Sigmoid colon (tissue), 4 donors: ENCODE results near the gene CLEC16A.

Source experiments
- EP300 ChIP-seq, 4 donors: sonication (generic); formaldehyde crosslinking; IDR thresholded peaks; one replicate each; pipeline ENCODE4 v1.6.1; 2017; ENCODE audit warnings: antibody characterized with exemption in 4 of 4
- POLR2A ChIP-seq, 2 donors: fragments of 450-650 bp; IDR thresholded peaks; one replicate each; pipeline ENCODE4 v1.6.1; 2016; ENCODE audit warnings: antibody characterized with exemption in 2 of 2, mild to moderate bottlenecking in 2 of 2, moderate library complexity in 2 of 2
- TF ChIP-seq, protein P1 (sequence below), 4 experiments: fragments of 450-650 bp in 3 of 4; fragments of 200-600 bp in 1 of 4; IDR thresholded peaks; one replicate each; pipeline ENCODE4 v1.5.1; 2016 to 2019; ENCODE audit warnings: antibody characterized with exemption in 4 of 4, mild to moderate bottlenecking in 3 of 4, moderate library complexity in 2 of 4

DNA sequence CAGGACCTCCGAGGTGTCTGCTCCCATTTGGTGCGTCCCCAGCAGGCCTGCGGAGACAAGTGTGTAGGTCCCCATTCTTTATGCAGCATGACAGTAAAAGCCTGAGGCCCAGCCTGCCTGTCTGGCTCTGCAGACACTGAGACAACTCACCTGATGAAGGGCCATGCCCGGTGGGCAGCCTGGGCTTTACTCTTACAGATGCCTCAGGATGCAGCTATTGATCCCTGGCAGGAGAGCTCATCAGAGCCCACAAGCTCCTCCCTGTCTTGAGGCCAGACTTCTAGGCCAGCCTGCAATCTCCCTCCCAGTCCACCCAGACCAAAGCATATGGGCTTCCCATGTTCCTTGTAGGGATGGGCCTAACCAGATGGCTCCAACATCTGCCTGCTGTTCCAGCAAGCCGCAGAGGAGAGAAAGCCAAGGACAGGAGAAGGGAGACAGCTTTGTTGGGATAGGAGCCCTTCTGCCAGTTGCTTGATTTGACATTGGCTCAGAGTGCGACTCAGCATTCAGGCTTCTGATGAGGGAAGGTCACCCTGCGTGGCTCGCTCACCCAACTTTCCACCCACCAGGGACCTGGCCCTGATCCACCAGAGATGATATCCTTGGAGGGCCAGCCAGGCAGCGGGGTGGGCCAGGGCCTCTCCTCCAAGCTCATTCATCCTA is 224.2 kb downstream of the CLEC16A start:
- TF ChIP-seq, protein P1, sequence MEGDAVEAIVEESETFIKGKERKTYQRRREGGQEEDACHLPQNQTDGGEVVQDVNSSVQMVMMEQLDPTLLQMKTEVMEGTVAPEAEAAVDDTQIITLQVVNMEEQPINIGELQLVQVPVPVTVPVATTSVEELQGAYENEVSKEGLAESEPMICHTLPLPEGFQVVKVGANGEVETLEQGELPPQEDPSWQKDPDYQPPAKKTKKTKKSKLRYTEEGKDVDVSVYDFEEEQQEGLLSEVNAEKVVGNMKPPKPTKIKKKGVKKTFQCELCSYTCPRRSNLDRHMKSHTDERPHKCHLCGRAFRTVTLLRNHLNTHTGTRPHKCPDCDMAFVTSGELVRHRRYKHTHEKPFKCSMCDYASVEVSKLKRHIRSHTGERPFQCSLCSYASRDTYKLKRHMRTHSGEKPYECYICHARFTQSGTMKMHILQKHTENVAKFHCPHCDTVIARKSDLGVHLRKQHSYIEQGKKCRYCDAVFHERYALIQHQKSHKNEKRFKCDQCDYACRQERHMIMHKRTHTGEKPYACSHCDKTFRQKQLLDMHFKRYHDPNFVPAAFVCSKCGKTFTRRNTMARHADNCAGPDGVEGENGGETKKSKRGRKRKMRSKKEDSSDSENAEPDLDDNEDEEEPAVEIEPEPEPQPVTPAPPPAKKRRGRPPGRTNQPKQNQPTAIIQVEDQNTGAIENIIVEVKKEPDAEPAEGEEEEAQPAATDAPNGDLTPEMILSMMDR (IDR thresholded peaks at IDR 0.05) = no peak
- no peak for TF ChIP-seq EP300 (IDR thresholded peaks at IDR 0.05)
- TF ChIP-seq POLR2A (IDR thresholded peaks at IDR 0.05) = no peak
